ENCODE data around the gene RBMS3. TPM values are rescaled to one million over a fixed set of nuclear protein-coding genes. Genes with fewer than 3 reads are reported as not detected.

The RBMS3 gene
- total and polyA plus RNA-seq, 3 donors from 2014 or later = 5.6 to 36.2 (median 19.7) TPM

DNA sequence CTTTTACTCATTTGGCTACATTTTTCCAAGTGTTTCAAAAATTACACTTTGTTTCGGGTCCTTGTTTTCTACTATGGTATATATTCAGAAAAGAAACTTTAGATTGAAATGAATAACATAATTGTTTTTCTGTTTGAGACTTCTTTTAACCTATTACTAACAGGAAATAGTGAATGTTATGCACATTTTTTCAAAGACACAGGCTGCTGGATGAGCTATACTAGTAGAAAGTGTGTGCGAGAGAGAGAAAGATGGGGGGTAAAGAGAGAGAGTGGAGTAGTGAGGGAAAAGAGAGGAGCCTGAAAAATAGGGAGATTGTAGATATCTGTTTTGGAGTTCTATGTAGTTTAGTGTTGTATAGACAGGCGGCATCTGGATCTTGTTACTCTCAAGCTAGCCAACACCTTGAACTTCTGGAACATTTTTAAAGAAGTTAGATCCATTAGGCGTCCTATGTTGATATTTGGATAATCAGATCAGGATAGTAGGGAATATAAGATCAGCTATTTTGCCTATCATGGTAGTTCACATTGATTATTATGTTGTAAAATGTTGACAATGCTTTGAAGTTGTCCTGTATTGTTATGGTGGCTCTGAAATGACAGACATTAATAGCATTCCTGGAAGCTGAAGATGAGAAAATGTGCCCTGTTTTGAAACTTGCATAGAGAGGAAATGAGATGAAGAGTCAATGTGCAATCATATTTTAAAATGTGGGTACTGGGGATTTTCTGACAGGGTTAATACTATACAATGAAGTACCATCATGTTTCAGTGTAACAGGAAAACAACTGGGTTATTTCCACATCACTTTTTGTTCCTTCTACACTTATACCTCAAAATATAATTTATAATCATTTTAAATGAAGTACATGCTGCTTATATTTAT lies 2.6 kb downstream of the RBMS3 start:
- intact Hi-C loops (cut with DNase I; ENCODE audit: low total_unique reads) = no loop called here
- no peak for TF ChIP-seq POLR2A (IDR thresholded peaks at IDR 0.05)
- TF ChIP-seq, protein P1, sequence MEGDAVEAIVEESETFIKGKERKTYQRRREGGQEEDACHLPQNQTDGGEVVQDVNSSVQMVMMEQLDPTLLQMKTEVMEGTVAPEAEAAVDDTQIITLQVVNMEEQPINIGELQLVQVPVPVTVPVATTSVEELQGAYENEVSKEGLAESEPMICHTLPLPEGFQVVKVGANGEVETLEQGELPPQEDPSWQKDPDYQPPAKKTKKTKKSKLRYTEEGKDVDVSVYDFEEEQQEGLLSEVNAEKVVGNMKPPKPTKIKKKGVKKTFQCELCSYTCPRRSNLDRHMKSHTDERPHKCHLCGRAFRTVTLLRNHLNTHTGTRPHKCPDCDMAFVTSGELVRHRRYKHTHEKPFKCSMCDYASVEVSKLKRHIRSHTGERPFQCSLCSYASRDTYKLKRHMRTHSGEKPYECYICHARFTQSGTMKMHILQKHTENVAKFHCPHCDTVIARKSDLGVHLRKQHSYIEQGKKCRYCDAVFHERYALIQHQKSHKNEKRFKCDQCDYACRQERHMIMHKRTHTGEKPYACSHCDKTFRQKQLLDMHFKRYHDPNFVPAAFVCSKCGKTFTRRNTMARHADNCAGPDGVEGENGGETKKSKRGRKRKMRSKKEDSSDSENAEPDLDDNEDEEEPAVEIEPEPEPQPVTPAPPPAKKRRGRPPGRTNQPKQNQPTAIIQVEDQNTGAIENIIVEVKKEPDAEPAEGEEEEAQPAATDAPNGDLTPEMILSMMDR (IDR thresholded peaks at IDR 0.05) = no peak
- peak overlapping the region; percentile 70 to 87 for H3K27ac ChIP-seq
- H3K9me3 ChIP-seq = no peaks in the 10 kb centered on the region
- peaks cover 3% of the 10 kb centered on the region for H3K4me1 ChIP-seq
- no peaks in the 10 kb centered on the region for H3K27me3 ChIP-seq
- no peak for DNase-seq
- WGBS, 2 donors = 26 to 45% methylated on average over 4 of the region's 4 CpGs
- no peaks in the 10 kb centered on the region for H3K36me3 ChIP-seq (ENCODE audit: low read depth, missing control alignments)
- peak overlapping the region; percentile 57 to 60 for H3K4me3 ChIP-seq

DNA sequence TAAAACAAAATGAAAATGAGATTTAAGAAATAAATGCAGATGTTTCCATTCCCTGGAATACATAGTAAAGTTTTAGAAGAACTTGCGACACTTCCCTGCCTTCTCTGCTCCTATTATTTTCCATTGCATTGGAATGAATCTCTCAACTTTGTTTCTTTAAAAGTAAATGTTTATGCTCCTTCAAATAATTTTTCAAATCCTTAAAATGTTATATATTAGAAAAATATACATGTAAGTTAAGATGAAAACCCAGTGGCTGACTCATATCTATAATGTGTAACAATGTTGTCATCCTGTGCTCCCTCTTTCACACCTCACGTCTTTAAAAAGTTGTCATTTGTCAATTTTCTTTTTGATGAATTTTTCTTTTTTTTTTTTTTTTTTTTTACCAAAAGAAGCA lies 3.6 kb downstream of the RBMS3 start:
- Histone ChIP-seq H3K27me3 (no peaks in the 10 kb centered on the region), H3K36me3 (ENCODE audit: low read depth, missing control alignments) (no peaks in the 10 kb centered on the region), H3K4me1 (peaks cover 3% of the 10 kb centered on the region), H3K9me3 (no peaks in the 10 kb centered on the region), H3K4me3 (peak overlapping the region; percentile 57 to 60), H3K27ac (peak overlapping the region; percentile 70 to 87)
- WGBS, 2 donors = 35 to 42% methylated on average over 2 of the region's 2 CpGs
- no peak for DNase-seq
- intact Hi-C loops (cut with DNase I; ENCODE audit: low total_unique reads) = no loop called here
- TF ChIP-seq, protein P1 (IDR thresholded peaks at IDR 0.05) = no peak
- no peak for TF ChIP-seq POLR2A (IDR thresholded peaks at IDR 0.05)

DNA sequence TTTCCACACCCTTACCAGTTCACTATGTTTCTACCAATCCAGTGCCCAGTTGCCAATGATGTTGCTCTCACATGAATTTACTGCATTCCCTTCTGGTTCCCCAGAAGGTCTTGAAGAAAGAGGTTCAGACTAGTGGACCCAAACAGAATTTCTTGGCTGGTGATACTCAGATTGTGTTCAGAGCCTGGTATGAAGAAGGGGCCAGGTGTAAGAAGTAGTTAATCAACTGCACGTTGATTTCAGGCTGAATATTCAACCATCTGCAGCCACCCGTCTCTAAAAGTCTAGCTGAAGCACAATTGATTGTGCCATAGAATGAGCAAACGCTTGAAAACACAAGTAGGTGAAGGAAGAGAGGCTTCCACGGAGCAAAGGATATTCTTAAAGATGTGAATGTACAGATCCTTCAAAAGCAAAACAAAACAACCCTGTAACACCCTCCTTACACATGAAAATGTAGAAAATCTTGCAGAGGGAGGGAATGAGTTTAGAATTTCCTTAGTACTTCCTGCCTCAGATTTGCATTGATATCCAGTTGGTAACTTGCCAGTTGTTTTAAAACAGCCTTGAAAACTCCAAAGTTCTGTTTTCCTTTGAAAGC lies 4.7 kb downstream of the RBMS3 start:
- intact Hi-C loops (cut with DNase I; ENCODE audit: low total_unique reads) = no loop called here
- Histone ChIP-seq H3K9me3 (no peaks in the 10 kb centered on the region), H3K4me3 (no peak overlapping the region), H3K27ac (peak overlapping the region; percentile 70 to 87), H3K27me3 (no peaks in the 10 kb centered on the region), H3K36me3 (ENCODE audit: low read depth, missing control alignments) (no peaks in the 10 kb centered on the region), H3K4me1 (no peaks in the 10 kb centered on the region)
- 15 to 17% methylated on average over 4 of the region's 4 CpGs for WGBS, 2 donors
- no peak for DNase-seq
- TF ChIP-seq, protein P1 (IDR thresholded peaks at IDR 0.05) = no peak
- TF ChIP-seq POLR2A (IDR thresholded peaks at IDR 0.05) = no peak

DNA sequence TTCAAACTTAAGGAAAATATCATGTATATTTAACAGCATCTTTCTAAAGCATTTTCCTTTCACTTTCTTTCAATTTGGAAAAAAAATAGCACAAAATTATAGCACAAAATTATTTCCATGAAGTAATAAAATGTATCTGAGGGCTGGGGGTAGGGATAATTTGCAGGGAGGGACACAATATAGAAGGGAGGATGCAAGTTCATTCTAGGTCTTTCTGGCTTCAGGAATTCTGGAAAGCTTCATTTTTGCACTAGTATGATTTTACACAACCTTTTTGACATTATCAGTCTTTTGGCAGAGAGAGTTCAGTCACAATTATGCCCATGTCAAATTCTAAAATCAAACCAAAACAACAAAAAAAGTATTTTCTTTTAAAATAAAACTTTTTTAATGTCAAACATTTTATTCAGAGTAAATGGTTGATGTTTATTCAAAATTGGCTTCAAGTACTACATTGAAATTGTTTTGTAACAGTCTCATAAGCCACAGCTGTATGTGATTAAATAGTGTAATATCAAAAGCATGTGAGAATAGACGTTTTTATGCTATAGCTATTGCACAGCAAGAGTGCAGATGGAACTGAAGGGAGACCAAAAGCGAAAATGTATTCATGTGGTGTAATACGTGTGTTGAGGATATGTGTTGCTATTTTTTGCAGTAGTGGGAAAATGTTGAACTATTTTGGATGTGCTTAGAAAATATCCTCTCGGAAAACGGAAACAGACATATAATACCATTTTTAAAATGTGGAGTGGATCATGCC lies 5.8 kb downstream of the RBMS3 start:
- no peak for DNase-seq
- H3K9me3 ChIP-seq = no peaks in the 10 kb centered on the region
- no peaks in the 10 kb centered on the region for H3K4me1 ChIP-seq
- H3K36me3 ChIP-seq (ENCODE audit: low read depth, missing control alignments) = no peaks in the 10 kb centered on the region
- WGBS, 2 donors = 44 to 49% methylated on average over 5 of the region's 5 CpGs
- TF ChIP-seq, protein P1 (IDR thresholded peaks at IDR 0.05) = no peak
- no peak for TF ChIP-seq POLR2A (IDR thresholded peaks at IDR 0.05)
- H3K4me3 ChIP-seq = peak overlapping the region in 1 of 2 donors; percentile 9
- intact Hi-C loops (cut with DNase I; ENCODE audit: low total_unique reads) = no loop called here
- H3K27me3 ChIP-seq = no peaks in the 10 kb centered on the region
- peak overlapping the region; percentile 70 to 87 for H3K27ac ChIP-seq
